GM18508 (cell line): ENCODE measurements around the gene CDH23.

Experiments used
- ATAC-seq: cut with Tn5 transposase; IDR thresholded peaks from one replicate; pipeline ENCODE4 v1.9.1; 2021; ENCODE audit warnings: moderate number of reproducible peaks; ENCODE audit not compliant: insufficient read depth, unreplicated experiment

Gene CDH23

GRCh38 chr10:71458387-71458786 is 61.7 kb downstream of the CDH23 start:
- ATAC-seq, result no peak

- ATAC-seq, result no peak
Observed at GRCh38 chr10:71459513-71459912, 62.8 kb downstream of the CDH23 start.

GRCh38 chr10:71460615-71461014 is 63.9 kb downstream of the CDH23 start:
- no peak for ATAC-seq

- ATAC-seq, result no peak
Observed at GRCh38 chr10:71461457-71461856, 64.7 kb downstream of the CDH23 start.

GRCh38 chr10:71462062-71462935 is 65.6 kb downstream of the CDH23 start:
- no peak for ATAC-seq

- no peak for ATAC-seq
Observed at GRCh38 chr10:71463111-71463510, 66.4 kb downstream of the CDH23 start.

- no peak for ATAC-seq
Observed at GRCh38 chr10:71465551-71466252, 69.0 kb downstream of the CDH23 start.

- no peak for ATAC-seq
Observed at GRCh38 chr10:71466330-71466729, 69.6 kb downstream of the CDH23 start.

GRCh38 chr10:71467161-71467560 is 70.4 kb downstream of the CDH23 start:
- ATAC-seq, result no peak

GRCh38 chr10:71467569-71468362 is 71.0 kb downstream of the CDH23 start:
- ATAC-seq, result no peak

- ATAC-seq, result no peak
Observed at GRCh38 chr10:71468363-71469094, 71.8 kb downstream of the CDH23 start.

- ATAC-seq, result no peak
Observed at GRCh38 chr10:71471006-71471405, 74.3 kb downstream of the CDH23 start.

- ATAC-seq, result no peak
Observed at GRCh38 chr10:71471957-71472365, 75.2 kb downstream of the CDH23 start.

- no peak for ATAC-seq
Observed at GRCh38 chr10:71472466-71472865, 75.7 kb downstream of the CDH23 start.

GRCh38 chr10:71472912-71473311 is 76.2 kb downstream of the CDH23 start:
- no peak for ATAC-seq

GRCh38 chr10:71473671-71474599 is 77.2 kb downstream of the CDH23 start:
- ATAC-seq, result no peak

- no peak for ATAC-seq
Observed at GRCh38 chr10:71474702-71475242, 78.1 kb downstream of the CDH23 start.

- no peak for ATAC-seq
Observed at GRCh38 chr10:71475243-71475871, 78.6 kb downstream of the CDH23 start.
